GM12801 (cell line): ENCODE results near the gene CLIP4.

Experiments
- TF ChIP-seq, protein P1 (sequence below): IDR thresholded peaks from one replicate; pipeline ENCODE4 v1.5.1; 2011; ENCODE audit warnings: control low read depth; ENCODE audit not compliant: insufficient read length; ENCODE audit errors: extremely low read depth

Gene CLIP4

GRCh38 chr2:29233428-29233827, 118.2 kb downstream of the CLIP4 start:
- TF ChIP-seq, protein P1, sequence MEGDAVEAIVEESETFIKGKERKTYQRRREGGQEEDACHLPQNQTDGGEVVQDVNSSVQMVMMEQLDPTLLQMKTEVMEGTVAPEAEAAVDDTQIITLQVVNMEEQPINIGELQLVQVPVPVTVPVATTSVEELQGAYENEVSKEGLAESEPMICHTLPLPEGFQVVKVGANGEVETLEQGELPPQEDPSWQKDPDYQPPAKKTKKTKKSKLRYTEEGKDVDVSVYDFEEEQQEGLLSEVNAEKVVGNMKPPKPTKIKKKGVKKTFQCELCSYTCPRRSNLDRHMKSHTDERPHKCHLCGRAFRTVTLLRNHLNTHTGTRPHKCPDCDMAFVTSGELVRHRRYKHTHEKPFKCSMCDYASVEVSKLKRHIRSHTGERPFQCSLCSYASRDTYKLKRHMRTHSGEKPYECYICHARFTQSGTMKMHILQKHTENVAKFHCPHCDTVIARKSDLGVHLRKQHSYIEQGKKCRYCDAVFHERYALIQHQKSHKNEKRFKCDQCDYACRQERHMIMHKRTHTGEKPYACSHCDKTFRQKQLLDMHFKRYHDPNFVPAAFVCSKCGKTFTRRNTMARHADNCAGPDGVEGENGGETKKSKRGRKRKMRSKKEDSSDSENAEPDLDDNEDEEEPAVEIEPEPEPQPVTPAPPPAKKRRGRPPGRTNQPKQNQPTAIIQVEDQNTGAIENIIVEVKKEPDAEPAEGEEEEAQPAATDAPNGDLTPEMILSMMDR = no peak

DNA sequence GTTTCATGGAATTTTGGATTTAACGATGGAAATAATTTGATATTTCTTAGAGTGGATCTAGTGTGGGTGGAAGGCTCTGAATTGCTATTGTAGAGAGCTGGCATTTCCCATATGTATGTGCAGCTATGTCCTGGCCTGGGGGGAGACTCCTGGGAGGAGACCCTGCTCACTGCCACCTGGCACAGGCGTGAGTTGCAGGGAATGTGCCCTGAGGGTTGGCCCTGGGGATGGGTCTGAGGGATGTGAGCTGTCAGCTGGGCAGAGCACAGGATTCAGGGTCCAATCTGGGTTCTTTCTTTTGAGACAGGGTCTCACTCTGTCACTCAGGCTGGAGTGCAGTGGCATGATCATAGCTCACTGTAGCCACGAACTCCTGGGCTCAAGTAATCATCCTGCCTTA, 120.2 kb downstream of the CLIP4 start:
- TF ChIP-seq, protein P1 = no peak

GRCh38 chr2:29236074-29236473, 120.9 kb downstream of the CLIP4 start:
- TF ChIP-seq, protein P1 = no peak

DNA sequence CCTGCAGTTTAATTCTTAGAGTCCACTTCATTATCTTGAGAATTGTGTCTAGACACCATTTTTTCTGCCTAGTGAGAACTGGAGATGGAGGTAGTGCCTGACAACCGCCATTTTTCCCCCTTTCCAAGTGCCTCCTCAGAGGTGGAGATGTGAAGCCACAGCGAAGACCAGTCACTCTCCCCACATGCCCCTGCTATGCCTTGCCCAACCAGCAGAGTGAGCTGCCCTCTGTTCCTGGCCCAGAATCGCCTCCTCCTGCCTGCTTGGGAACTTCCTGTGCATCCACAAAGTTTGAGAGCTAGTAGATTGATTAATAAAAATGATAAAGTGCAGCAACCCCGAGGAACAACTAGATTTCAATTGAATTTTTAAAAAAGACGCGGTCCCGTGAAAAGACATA, 123.3 kb downstream of the CLIP4 start:
- TF ChIP-seq, protein P1 = no peak
